ENCODE data around the gene INSR.
"Not testable (repeated sequence)": the region's sequence is repeated elsewhere in the genome, so short reads cannot be mapped to it uniquely, and the experiment has no call there.

Gene INSR

GRCh38 chr19:7196763-7197118, 97.5 kb downstream of the INSR start:
- FAIRE-seq: no peak
- no peak for DNase-seq (ENCODE audit: low spot score)

- FAIRE-seq (no peak), DNase-seq (ENCODE audit: low spot score) (no peak)
Measured at GRCh38 chr19:7195046-7195445, 99.2 kb downstream of the INSR start.

- DNase-seq (ENCODE audit: low spot score) (no peak), FAIRE-seq (no peak)
Measured at GRCh38 chr19:7194566-7194965, 99.6 kb downstream of the INSR start.

GRCh38 chr19:7191946-7192691, 102.1 kb downstream of the INSR start:
- DNase-seq (ENCODE audit: low spot score) (no peak), FAIRE-seq (no peak)

- FAIRE-seq (no peak), DNase-seq (ENCODE audit: low spot score) (no peak)
Measured at GRCh38 chr19:7188698-7189629, 105.2 kb downstream of the INSR start.

GRCh38 chr19:7187605-7188339, 106.4 kb downstream of the INSR start:
- DNase-seq (ENCODE audit: low spot score): no peak
- no peak for FAIRE-seq

GRCh38 chr19:7182489-7182888, 111.7 kb downstream of the INSR start:
- DNase-seq (ENCODE audit: low spot score) (no peak), FAIRE-seq (no peak)

GRCh38 chr19:7179917-7180306, 114.3 kb downstream of the INSR start:
- FAIRE-seq: no peak
- DNase-seq (ENCODE audit: low spot score): no peak

GRCh38 chr19:7177926-7178325, 116.3 kb downstream of the INSR start:
- FAIRE-seq (no peak), DNase-seq (ENCODE audit: low spot score) (peak; percentile 16)

GRCh38 chr19:7176792-7177191, 117.4 kb downstream of the INSR start:
- FAIRE-seq (no peak), DNase-seq (ENCODE audit: low spot score) (no peak)

GRCh38 chr19:7172794-7173193, 121.4 kb downstream of the INSR start:
- DNase-seq (ENCODE audit: low spot score) (no peak), FAIRE-seq (no peak)

- DNase-seq (ENCODE audit: low spot score) (no peak), FAIRE-seq (no peak)
Measured at GRCh38 chr19:7170983-7171382, 123.2 kb downstream of the INSR start.

- FAIRE-seq (no peak), DNase-seq (ENCODE audit: low spot score) (no peak)
Measured at GRCh38 chr19:7168941-7169340, 125.3 kb downstream of the INSR start.

GRCh38 chr19:7161292-7161691, 132.9 kb downstream of the INSR start:
- FAIRE-seq: no peak

GRCh38 chr19:7159105-7159933, 134.9 kb downstream of the INSR start:
- no peak for DNase-seq (ENCODE audit: low spot score)
- FAIRE-seq: no peak

More at GRCh38 chr19:7161292-7161691, 132.9 kb downstream of the INSR start:
- no peak for DNase-seq (ENCODE audit: low spot score)

GRCh38 chr19:7153022-7153421, 141.2 kb downstream of the INSR start:
- FAIRE-seq (peak; percentile 99), DNase-seq (ENCODE audit: low spot score) (no peak)

- DNase-seq (ENCODE audit: low spot score) (no peak), FAIRE-seq (no peak)
Measured at GRCh38 chr19:7152568-7152967, 141.6 kb downstream of the INSR start.

- DNase-seq (ENCODE audit: low spot score): no peak
- FAIRE-seq: no peak
Measured at GRCh38 chr19:7149956-7150705, 144.1 kb downstream of the INSR start.

- not testable (repeated sequence) for FAIRE-seq; DNase-seq (ENCODE audit: low spot score)
Measured at GRCh38 chr19:7147119-7147675, 147.0 kb downstream of the INSR start.

- not testable (repeated sequence) for FAIRE-seq; DNase-seq (ENCODE audit: low spot score)
Measured at GRCh38 chr19:7146086-7146485, 148.1 kb downstream of the INSR start.
